Stimulated activated CD8-positive, alpha-beta memory T cell treated with anti-CD3 and anti-CD28 coated beads, Interleukin-7, amount 100 ng/mL, for 1 hour (primary cell): ENCODE data around the gene TCEAL1.
"Not testable (repeated sequence)": the region's sequence is repeated elsewhere in the genome, so short reads cannot be mapped to it uniquely, and the experiment has no call there.

Experiments used
- DNase-seq, 2 donors: peaks; one replicate each; pipeline ENCODE4 v3.0.0-alpha.2; 2020; ENCODE audit warnings: low read depth in 2 of 2

The TCEAL1 gene

GRCh38 chrX:103635436-103635835 lies 6.7 kb downstream of the TCEAL1 start:
- DNase-seq, result no peak

DNA sequence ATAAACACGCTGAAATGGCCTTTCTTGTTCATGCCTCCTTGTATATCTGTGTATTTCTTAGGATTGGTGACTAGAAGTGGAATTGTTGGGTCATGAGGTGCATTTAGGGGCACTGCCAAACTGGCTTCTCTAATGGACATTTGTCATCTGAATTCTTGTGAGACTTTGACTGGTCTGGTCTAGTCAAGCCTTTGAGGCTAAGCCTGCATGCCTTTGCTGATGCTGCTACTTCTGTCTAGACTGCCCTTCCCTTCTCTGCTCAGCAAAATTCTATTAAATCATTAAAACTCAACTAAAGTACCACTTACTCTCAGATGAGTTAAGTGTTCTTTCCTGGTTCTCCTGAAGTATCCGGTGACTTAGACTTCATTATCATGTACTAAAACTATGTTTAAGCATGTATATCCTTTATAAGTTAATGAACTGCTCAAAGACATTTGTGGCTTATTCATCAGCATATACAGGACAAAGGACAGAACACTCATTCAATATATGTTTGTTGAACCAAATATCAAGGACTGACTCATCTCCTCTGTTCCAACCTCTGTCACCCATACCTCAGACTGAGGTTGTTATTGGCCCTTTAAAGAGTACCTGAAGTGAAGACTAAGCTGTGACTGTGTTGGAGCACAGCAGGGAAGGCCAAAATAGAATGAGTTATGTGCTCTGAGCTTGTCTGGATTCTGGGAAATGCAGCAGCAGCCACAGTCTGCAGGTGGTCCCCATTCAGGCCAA lies 9.0 kb downstream of the TCEAL1 start:
- DNase-seq, result no peak

DNA sequence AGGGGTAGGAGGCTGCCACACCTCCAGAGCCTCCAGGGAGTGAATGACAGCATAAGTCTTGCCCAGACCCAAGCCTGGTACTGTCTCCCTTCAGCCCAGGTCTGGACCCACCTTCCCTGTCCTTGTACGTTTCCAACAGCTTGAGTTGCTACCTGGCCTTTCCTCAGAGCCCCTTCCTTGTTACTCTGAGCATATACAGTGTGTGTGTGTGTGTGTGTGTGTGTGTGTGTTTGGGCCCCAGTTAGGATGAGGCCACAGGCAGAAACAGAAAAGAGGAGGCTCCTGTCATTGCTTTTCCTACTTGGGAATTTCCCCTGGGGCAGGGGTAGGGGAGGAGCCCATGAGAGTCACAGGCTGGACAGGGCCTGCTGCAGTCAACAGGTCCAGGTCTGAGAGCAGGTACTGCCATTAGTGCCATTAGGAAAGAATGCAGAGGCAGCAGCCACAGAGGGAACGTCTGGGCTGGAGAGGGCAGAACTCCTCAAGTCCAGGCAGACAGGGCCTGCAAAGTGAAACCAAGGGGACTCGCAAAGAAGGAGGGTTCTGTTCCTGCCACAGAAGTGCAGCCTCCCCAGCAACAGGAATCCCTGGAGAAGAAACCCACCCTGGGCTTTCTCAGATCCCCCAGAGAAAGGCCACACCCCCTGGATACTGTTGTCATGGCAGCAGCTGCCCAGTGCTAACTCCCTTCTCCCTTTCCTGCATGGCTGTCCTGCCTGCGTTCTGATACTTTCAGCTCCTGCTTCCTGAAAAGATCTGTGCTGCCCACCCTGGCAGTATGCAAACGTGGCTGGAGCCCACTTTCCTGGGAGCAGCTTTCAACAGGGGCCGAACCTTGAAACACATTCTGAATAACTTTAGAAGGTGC lies 9.9 kb downstream of the TCEAL1 start:
- not testable (repeated sequence) for DNase-seq

- no peak for DNase-seq
Measured at GRCh38 chrX:103640401-103641155, 11.8 kb downstream of the TCEAL1 start.

- DNase-seq, result no peak
Measured at GRCh38 chrX:103644125-103644524, 15.3 kb downstream of the TCEAL1 start.

GRCh38 chrX:103647630-103648029 lies 18.9 kb downstream of the TCEAL1 start:
- no peak for DNase-seq

DNA sequence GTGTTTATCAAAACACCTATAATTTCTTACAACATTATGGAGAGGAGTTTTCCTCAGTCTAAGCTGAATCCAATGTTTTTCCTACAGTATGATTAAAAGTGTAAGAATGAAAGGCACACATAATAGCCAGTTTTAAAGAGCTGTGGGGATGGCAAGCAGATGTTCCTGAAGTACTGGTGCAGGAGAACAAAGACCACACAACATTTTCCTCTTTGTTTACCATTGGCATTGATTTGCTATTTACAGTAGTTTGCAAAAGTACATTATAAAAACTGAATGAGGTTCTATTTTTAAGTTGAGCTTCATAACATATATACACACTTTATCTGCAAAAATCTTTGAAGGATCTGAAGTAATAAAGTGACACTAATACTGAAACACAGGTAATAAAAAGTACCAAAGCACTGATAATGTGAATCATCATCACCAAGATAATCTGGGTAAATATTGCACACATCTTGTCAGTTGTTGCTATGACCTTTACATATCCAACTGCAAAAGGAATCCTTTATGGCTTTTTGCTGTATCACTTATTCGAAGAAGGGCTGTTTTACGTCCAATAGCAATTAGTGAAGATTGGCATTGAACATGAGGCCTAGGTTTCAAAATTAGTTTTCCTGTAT lies 22.5 kb downstream of the TCEAL1 start:
- no peak for DNase-seq

DNA sequence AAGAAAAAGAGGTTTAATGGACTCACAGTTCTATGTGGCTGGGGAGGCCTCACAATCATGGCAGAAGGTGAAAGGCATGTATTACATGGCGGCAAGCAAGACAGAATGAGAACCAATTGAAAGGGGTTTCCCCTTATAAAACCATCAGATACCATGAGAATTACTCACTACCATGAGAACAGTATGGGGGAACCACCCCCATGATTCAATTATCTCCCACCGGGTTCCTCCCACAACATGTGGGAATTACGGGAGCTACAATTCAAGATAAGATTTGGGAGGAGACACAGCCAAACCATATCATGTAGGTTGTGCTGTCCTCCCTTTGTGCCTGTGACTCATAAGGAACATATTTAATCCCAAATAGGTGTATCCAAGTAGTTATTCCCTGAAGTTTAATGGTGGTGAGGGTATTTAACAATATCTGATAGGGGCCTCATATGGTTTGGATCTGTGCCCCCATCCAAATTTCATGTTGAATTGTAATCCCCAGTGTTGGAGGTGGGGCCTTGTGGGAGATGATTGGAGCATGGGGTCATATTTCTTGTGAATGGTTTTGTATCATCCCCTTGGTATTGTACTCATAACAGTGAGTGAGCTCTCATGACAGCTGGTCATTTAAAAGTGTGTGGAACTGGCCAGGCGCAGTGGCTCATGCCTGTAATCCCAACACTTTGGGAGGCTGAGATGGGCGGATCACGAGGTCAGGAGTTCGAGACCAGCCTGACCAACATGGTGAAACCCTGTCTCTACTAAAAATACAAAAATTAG lies 26.6 kb downstream of the TCEAL1 start:
- DNase-seq, result not testable (repeated sequence)

- no peak for DNase-seq
Measured at GRCh38 chrX:103656617-103657016, 27.8 kb downstream of the TCEAL1 start.

DNA sequence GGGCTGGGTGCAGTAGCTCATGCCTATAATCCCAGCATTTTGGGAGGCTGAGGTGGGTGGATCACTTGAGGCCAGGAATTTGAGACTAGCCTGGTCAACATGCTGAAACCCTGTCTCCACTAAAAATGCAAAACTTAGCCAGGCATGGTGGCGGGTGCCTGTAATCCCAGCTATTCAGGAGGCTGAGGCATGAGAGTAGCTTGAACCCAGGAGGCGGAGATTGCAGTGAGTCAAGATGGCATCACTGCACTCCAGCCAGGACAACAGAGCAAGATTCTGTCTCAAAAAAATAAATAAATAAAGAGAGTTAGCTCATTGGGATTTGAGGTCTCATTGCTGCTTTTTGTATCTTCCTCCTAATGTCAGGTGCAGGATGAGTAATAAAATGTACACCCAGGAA lies 28.3 kb downstream of the TCEAL1 start:
- DNase-seq, result not testable (repeated sequence)

- DNase-seq, result no peak
Measured at GRCh38 chrX:103658681-103659433, 30.1 kb downstream of the TCEAL1 start.

GRCh38 chrX:103659460-103659859 lies 30.7 kb downstream of the TCEAL1 start:
- not testable (repeated sequence) for DNase-seq

- DNase-seq, result no peak
Measured at GRCh38 chrX:103663981-103664762, 35.4 kb downstream of the TCEAL1 start.

GRCh38 chrX:103666202-103667107 lies 37.7 kb downstream of the TCEAL1 start:
- DNase-seq, result no peak

DNA sequence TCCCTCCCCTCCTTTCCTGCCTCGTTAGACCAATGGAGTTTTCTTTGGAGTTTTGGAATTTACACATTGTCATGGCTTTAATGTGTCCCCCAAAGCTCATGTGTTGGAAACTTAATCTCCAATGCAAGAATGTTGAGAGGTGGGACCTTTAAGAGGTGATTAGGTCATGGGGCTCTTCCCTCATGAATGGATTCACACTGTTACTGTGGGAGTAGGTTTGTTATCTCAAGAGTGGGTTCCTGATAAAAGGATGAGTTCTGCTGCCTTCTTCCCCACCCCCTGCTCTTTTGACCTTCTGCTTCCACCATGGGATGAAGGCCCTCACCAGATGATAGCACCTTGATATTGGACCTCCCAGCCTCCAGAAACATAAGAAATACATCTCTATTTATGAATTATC lies 41.0 kb downstream of the TCEAL1 start:
- DNase-seq, result no peak

DNA sequence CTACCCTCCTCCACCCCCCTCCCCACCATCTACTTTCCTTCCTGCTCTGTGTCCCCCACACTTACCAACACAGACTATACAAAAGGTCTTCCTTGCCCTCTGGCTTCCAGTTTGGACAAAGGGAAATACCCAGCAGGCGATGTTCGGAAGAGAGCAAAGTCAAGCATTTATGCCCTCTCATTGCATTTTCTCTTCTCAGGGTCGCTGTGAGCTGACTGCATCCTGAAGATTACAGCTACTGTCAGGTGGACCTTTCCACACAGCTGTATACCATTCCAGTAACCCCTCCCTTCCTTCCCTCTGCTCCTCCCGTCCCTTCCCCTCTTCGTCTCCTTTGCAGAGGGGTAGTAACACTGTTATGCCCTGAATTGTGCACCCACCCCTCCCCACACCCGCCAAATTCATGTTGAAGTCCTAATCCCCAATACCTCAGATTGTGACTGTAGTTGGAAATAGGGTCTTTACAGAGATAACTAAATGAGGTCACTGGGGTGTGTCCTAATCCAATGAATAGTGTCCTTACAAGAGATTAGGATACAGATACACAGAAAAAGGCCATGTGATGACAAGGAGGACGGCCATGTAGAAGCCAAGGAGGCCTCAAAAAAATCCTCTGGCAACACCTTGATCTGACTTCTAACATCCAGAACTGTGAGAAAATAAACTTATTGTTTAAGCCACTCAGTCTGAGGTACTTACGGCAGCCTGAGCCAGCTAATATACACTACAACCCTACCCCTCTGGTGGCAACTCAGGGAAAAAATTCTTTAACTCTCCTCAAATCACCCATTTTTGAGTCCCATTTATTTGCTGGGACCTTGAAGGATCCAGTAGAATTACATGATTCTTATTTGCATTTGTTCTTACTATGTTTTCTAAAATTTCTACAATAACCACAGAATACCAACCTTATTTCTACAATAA lies 46.0 kb downstream of the TCEAL1 start:
- DNase-seq, result no peak
